HepG2 (cell line): Measurements from ENCODE around the gene RUNX3. TPM values are rescaled to one million over a fixed set of nuclear protein-coding genes. Genes with fewer than 3 reads are reported as not detected.

Experiments used
- BORCS8-MEF2B ChIP-seq: sonication (generic); formaldehyde crosslinking; IDR thresholded peaks from 2 replicates; pipeline ENCODE4 v1.8.0; 2022; ENCODE audit warnings: mild to moderate bottlenecking, missing genetic modification reagents
- GTF3A ChIP-seq: sonication (generic); formaldehyde crosslinking; conservative IDR thresholded peaks from 2 replicates; pipeline ENCODE4 v1.4.0; 2020; ENCODE audit warnings: mild to moderate bottlenecking, missing genetic modification reagents
- HMGXB3 ChIP-seq: sonication (generic); formaldehyde crosslinking; IDR thresholded peaks from 2 replicates; pipeline ENCODE4 v1.4.0; 2020; ENCODE audit warnings: missing genetic modification reagents, borderline replicate concordance
- NCOA2 ChIP-seq: sonication (generic); formaldehyde crosslinking; IDR thresholded peaks from 2 replicates; pipeline ENCODE4 v1.8.0; 2022; ENCODE audit warnings: inconsistent platforms
- NFYC ChIP-seq: IDR thresholded peaks from 2 replicates; pipeline ENCODE4 v1.6.1; 2016; ENCODE audit warnings: missing genetic modification reagents, missing compliant biosample characterization
- NR2C2 ChIP-seq: sonication (generic); formaldehyde crosslinking; IDR thresholded peaks from 2 replicates; pipeline ENCODE4 v1.4.0; 2020; ENCODE audit warnings: missing genetic modification reagents, mild to moderate bottlenecking, moderate library complexity, borderline replicate concordance
- TCF7L2 ChIP-seq: IDR thresholded peaks from 2 replicates; pipeline ENCODE4 v1.6.1; 2011; ENCODE audit warnings: mild to moderate bottlenecking, low read depth, low read length, moderate library complexity
- ZBTB39 ChIP-seq: sonication (generic); formaldehyde crosslinking; IDR thresholded peaks from 2 replicates; pipeline ENCODE4 v1.5.0; 2020; ENCODE audit warnings: missing genetic modification reagents
- ZNF407 ChIP-seq: sonication (generic); formaldehyde crosslinking; IDR thresholded peaks from one replicate; pipeline ENCODE4 v1.5.1; 2020; ENCODE audit warnings: mild to moderate bottlenecking, missing genetic modification reagents; ENCODE audit errors: not compliant biosample characterization
- ZXDC ChIP-seq: sonication (generic); formaldehyde crosslinking; IDR thresholded peaks from 2 replicates; pipeline ENCODE4 v1.5.0; 2020; ENCODE audit warnings: mild to moderate bottlenecking, missing genetic modification reagents
- polyA plus RNA-seq, 8 experiments: library from polyadenylated mRNA; depleted of rRNA in 3 of 8; stranded (reverse) in 7 of 8; unstranded in 1 of 8; fragments of >200 nt; fragmentation: Illumina TruSeq in 4 of 8; extraction: Trizol in 4 of 8; gene quantifications; 2 replicates each; pipeline versions ENCODE4 v1.2.1 to v1.2.3, GENCODE V29; 2011 to 2016; ENCODE audit warnings: low read depth in 4 of 8, missing spikeins in 1 of 8, mixed read lengths in 1 of 8; ENCODE audit not compliant: insufficient read depth in 1 of 8
- total RNA-seq, 5 experiments: library from RNA; depleted of rRNA; stranded (reverse); fragments of >200 nt; fragmentation: Illumina TruSeq; extraction: Trizol; gene quantifications; 2 replicates each; pipeline ENCODE4 v1.2.3, GENCODE V29; 2016; ENCODE audit warnings: low read depth in 1 of 5

Gene RUNX3
- total and polyA plus RNA-seq, 2 of the 13 experiments (the other 11 are each of a cell fraction or from before 2014, with no cell fraction given) = 0.04 to 0.22 TPM

GRCh38 chr1:24909388-24909898, 20.6 kb downstream of the RUNX3 start (continued):
- TF ChIP-seq ZNF407 (no peak), NR2C2 (CRISPR knock-in tag) (no peak), NFYC (CRISPR knock-in tag) (0 out of 2 replicates have a peak, but pooled peaks have one; percentile 30), ZBTB39 (CRISPR knock-in tag) (no peak), NCOA2 (CRISPR knock-in tag) (no peak), TCF7L2 (no peak), GTF3A (no peak), ZXDC (CRISPR knock-in tag) (no peak), HMGXB3 (CRISPR knock-in tag) (no peak), BORCS8-MEF2B (no peak; the same call in 1 of the 2 replicates)
